Left ventricle myocardium inferior (tissue), 1 donor: ENCODE results near the gene CISD1. TPM values are rescaled to one million over a fixed set of nuclear protein-coding genes. Genes with fewer than 3 reads are reported as not detected.
A peak's percentile ranks its signal among the peaks of the same experiment; 100 is the strongest.

Experiments used
- DNase-seq: peaks from one replicate; pipeline ENCODE4 v3.0.0-alpha.2; 2020
- H3K27ac ChIP-seq: fragments of 200-600 bp; replicated peaks from 2 replicates; pipeline ENCODE4 v1.8.0; 2021
- H3K27me3 ChIP-seq: fragments of 200-600 bp; 2 replicates; pipeline ENCODE4 v1.8.0; 2021; ENCODE audit warnings: low read depth
- H3K36me3 ChIP-seq: fragments of 200-600 bp; 2 replicates; pipeline ENCODE4 v1.8.0; 2021
- H3K4me1 ChIP-seq: fragments of 200-600 bp; 2 replicates; pipeline ENCODE4 v1.8.0; 2021
- H3K4me3 ChIP-seq: fragments of 200-600 bp; 2 replicates; pipeline ENCODE4 v1.8.0; 2021; ENCODE audit warnings: mild to moderate bottlenecking, moderate library complexity
- H3K9me3 ChIP-seq: fragments of 200-600 bp; replicated peaks from 2 replicates; pipeline ENCODE4 v1.8.0; 2021
- CTCF ChIP-seq: fragments of 200-600 bp; IDR thresholded peaks from 2 replicates; pipeline ENCODE4 v1.8.0; 2021; ENCODE audit warnings: antibody characterized with exemption, mild to moderate bottlenecking, borderline replicate concordance
- intact Hi-C: fragments of 100-400 bp; cut with micrococcal nuclease; formaldehyde crosslinking; loops from one replicate; pipeline ENCODE4 v1.11.0; 2022
- total RNA-seq: library from RNA; stranded (reverse); fragmentation: NEBNext Ultra II Directional; extraction: Animal tissue kit (Norgen Biotek cat#: 25700); gene quantifications from one replicate; pipeline ENCODE4 v1.2.1, GENCODE V29; 2021
- donor health status: DM: no; HTN: yes; CAD: no; lungs with severe emphysema.

The CISD1 gene
- total RNA-seq, 1 donor from 2014 or later: 173 TPM

- no peaks in the 10 kb centered on the region for H3K9me3 ChIP-seq
- peak overlapping the region; percentile 1 for H3K27ac ChIP-seq
- H3K27me3 ChIP-seq: no peaks in the 10 kb centered on the region
- no peak for DNase-seq
- intact Hi-C loops: no loop called here
- no peak for TF ChIP-seq CTCF
- H3K4me1 ChIP-seq: peaks cover 46% of the 10 kb centered on the region
- no peak overlapping the region for H3K4me3 ChIP-seq
- no peaks in the 10 kb centered on the region for H3K36me3 ChIP-seq
Measured at GRCh38 chr10:58264780-58265179, 4.2 kb upstream of the CISD1 start.

- no peaks in the 10 kb centered on the region for H3K27me3 ChIP-seq
- H3K4me1 ChIP-seq: peaks cover 50% of the 10 kb centered on the region
- H3K9me3 ChIP-seq: no peaks in the 10 kb centered on the region
- no peak for TF ChIP-seq CTCF
- H3K36me3 ChIP-seq: no peaks in the 10 kb centered on the region
- DNase-seq: no peak
- peak overlapping the region; percentile 87 for H3K4me3 ChIP-seq
- peak overlapping the region; percentile 93 for H3K27ac ChIP-seq
- intact Hi-C loops: no loop called here
Measured at GRCh38 chr10:58265249-58265648, 3.7 kb upstream of the CISD1 start.

- Histone ChIP-seq H3K27me3 (no peaks in the 10 kb centered on the region), H3K4me3 (peak overlapping the region; percentile 87), H3K9me3 (no peaks in the 10 kb centered on the region), H3K4me1 (peaks cover 56% of the 10 kb centered on the region), H3K27ac (peak overlapping the region; percentile 93), H3K36me3 (no peaks in the 10 kb centered on the region)
- intact Hi-C loops: no loop called here
- DNase-seq: no peak
- TF ChIP-seq CTCF: no peak
Measured at GRCh38 chr10:58266003-58266825, 2.7 kb upstream of the CISD1 start.

- TF ChIP-seq CTCF: no peak
- peak; percentile 49 for DNase-seq
- peak overlapping the region; percentile 93 for H3K27ac ChIP-seq
- no peaks in the 10 kb centered on the region for H3K36me3 ChIP-seq
- H3K4me1 ChIP-seq: peaks cover 61% of the 10 kb centered on the region
- H3K9me3 ChIP-seq: no peaks in the 10 kb centered on the region
- H3K27me3 ChIP-seq: no peaks in the 10 kb centered on the region
- H3K4me3 ChIP-seq: peak overlapping the region; percentile 87
- intact Hi-C loops: no loop called here
Measured at GRCh38 chr10:58266826-58267712, 1.9 kb upstream of the CISD1 start.

GRCh38 chr10:58267713-58268453 lies 1.1 kb upstream of the CISD1 start, which contains the start of gene IPMK:
Gene IPMK, minus strand, starts transcription at chr10:58267894. Its CDS starts 283 bp downstream, at chr10:58267611.
- peaks cover 67% of the 10 kb centered on the region for H3K4me1 ChIP-seq
- TF ChIP-seq CTCF: no peak
- H3K27me3 ChIP-seq: no peaks in the 10 kb centered on the region
- peak within 1 kb of the TSS; percentile 93 for H3K27ac ChIP-seq
- H3K4me3 ChIP-seq: peak within 1 kb of the TSS; percentile 87
- no peaks in the 10 kb centered on the region for H3K36me3 ChIP-seq
- peak; percentile 96 for DNase-seq
- H3K9me3 ChIP-seq: no peaks in the 10 kb centered on the region
- intact Hi-C loops: no loop called here
